GM23338 (cell line): ENCODE measurements around the gene TBX6.

Source experiments
- CREB1 ChIP-seq: fragments of 250-450 bp; sonication (Bioruptor Pico); IDR thresholded peaks from 2 replicates; pipeline ENCODE4 v1.5.0; 2020; ENCODE audit warnings: low read depth, mild to moderate bottlenecking, moderate library complexity
- CTCF ChIP-seq, 2 experiments: fragments of 200-600 bp in 1 of 2; sonication (generic) in 1 of 2; conservative IDR thresholded peaks; 2 replicates each; pipeline versions ENCODE4 v1.5.1 to v1.6.1; 2016 to 2017; ENCODE audit warnings: antibody characterized with exemption in 2 of 2, low read depth in 2 of 2, mild to moderate bottlenecking in 2 of 2, moderate library complexity in 1 of 2
- ETS1 ChIP-seq: IDR thresholded peaks from 2 replicates; pipeline ENCODE4 v1.6.1; 2016; ENCODE audit warnings: antibody characterized with exemption
- EZH2 ChIP-seq: fragments of 200-600 bp; sonication (generic); IDR thresholded peaks from one replicate; pipeline ENCODE4 v1.8.0; 2017; ENCODE audit warnings: antibody characterized with exemption, mild to moderate bottlenecking, low read depth; ENCODE audit not compliant: unreplicated experiment
- EZH2phosphoT487 ChIP-seq: fragments of 200-600 bp; sonication (generic); IDR thresholded peaks from one replicate; pipeline ENCODE4 v1.8.1; 2018; ENCODE audit warnings: antibody characterized with exemption; ENCODE audit not compliant: unreplicated experiment
- JUNB ChIP-seq: IDR thresholded peaks from one replicate; pipeline ENCODE4 v1.6.1; 2016; ENCODE audit warnings: antibody characterized with exemption; ENCODE audit not compliant: unreplicated experiment
- NANOG ChIP-seq: IDR thresholded peaks from 2 replicates; pipeline ENCODE4 v1.6.1; 2016; ENCODE audit warnings: antibody characterized with exemption, borderline replicate concordance
- POLR2AphosphoS5 ChIP-seq: IDR thresholded peaks from 2 replicates; pipeline ENCODE4 v1.6.1; 2016; ENCODE audit warnings: antibody characterized with exemption, low read depth
- REST ChIP-seq: IDR thresholded peaks from one replicate; pipeline ENCODE4 v1.6.1; 2018; ENCODE audit warnings: antibody characterized with exemption; ENCODE audit not compliant: unreplicated experiment
- STAT1 ChIP-seq: IDR thresholded peaks from one replicate; pipeline ENCODE4 v1.6.1; 2016; ENCODE audit warnings: antibody characterized with exemption; ENCODE audit not compliant: unreplicated experiment
- ZNF114 ChIP-seq: fragments of 250-450 bp; sonication (Bioruptor Pico); IDR thresholded peaks from 2 replicates; pipeline ENCODE4 v1.5.0; 2020; ENCODE audit warnings: mild to moderate bottlenecking, moderate library complexity
- ZNF331 ChIP-seq: fragments of 250-450 bp; sonication (Bioruptor Pico); IDR thresholded peaks from 2 replicates; pipeline ENCODE4 v1.5.0; 2020; ENCODE audit warnings: low read depth, mild to moderate bottlenecking, moderate library complexity
- ZNF462 ChIP-seq: fragments of 250-450 bp; sonication (Bioruptor Pico); IDR thresholded peaks from 2 replicates; pipeline ENCODE4 v1.5.0; 2020; ENCODE audit warnings: mild to moderate bottlenecking, moderate library complexity

GRCh38 chr16:30063893-30064728, 27.6 kb downstream of the TBX6 start:
- TF ChIP-seq CTCF (conservative IDR thresholded peaks at IDR 0.05; ENCODE audit: low read depth in 2 of 2) (peak in 1 of 2 experiments; percentile 52; a peak in 2 of 4 replicates), EZH2 (no peak), POLR2AphosphoS5 (no peak), REST (no peak), EZH2phosphoT487 (no peak), CREB1 (CRISPR knock-in tag) (no peak), STAT1 (no peak), JUNB (no peak), ZNF331 (no peak), ZNF114 (CRISPR knock-in tag) (no peak), ETS1 (no peak), NANOG (no peak), ZNF462 (CRISPR knock-in tag) (no peak)
